DMS114 treated with DMSO at 0.1 percent for 48 hours (cell line): ENCODE results near the gene APBB1IP.
"Not testable (repeated sequence)": the region's sequence is repeated elsewhere in the genome, so short reads cannot be mapped to it uniquely, and the experiment has no call there.

Experiments
- DNase-seq: peaks from one replicate; lab custom pipeline; 2025; ENCODE audit not compliant: unreplicated experiment; lab: John Stamatoyannopoulos, UW

The APBB1IP gene

GRCh38 chr10:26441491-26442214, 3.5 kb downstream of the APBB1IP start:
- DNase-seq = no peak

GRCh38 chr10:26445411-26446031, 7.4 kb downstream of the APBB1IP start:
- DNase-seq = no peak

- DNase-seq = no peak
These were observed 8.1 kb downstream of the APBB1IP start for GRCh38 chr10:26446258-26446657.

GRCh38 chr10:26448292-26448691, 10.2 kb downstream of the APBB1IP start:
- DNase-seq = no peak

GRCh38 chr10:26448706-26449435, 10.7 kb downstream of the APBB1IP start:
- no peak for DNase-seq

GRCh38 chr10:26449726-26450125, 11.6 kb downstream of the APBB1IP start:
- DNase-seq = no peak

- DNase-seq = no peak
These were observed 13.8 kb downstream of the APBB1IP start for GRCh38 chr10:26451903-26452302.

GRCh38 chr10:26453850-26454249, 15.7 kb downstream of the APBB1IP start:
- DNase-seq = no peak

GRCh38 chr10:26454891-26455290, 16.8 kb downstream of the APBB1IP start:
- no peak for DNase-seq

- no peak for DNase-seq
These were observed 17.6 kb downstream of the APBB1IP start for GRCh38 chr10:26455567-26456315.

- no peak for DNase-seq
These were observed 18.9 kb downstream of the APBB1IP start for GRCh38 chr10:26457088-26457487.

- DNase-seq = no peak
These were observed 22.6 kb downstream of the APBB1IP start for GRCh38 chr10:26460736-26461135.

GRCh38 chr10:26463986-26464385, 25.8 kb downstream of the APBB1IP start:
- DNase-seq = no peak

GRCh38 chr10:26464632-26465280, 26.6 kb downstream of the APBB1IP start:
- DNase-seq = no peak

GRCh38 chr10:26466531-26466930, 28.4 kb downstream of the APBB1IP start:
- DNase-seq = not testable (repeated sequence)

GRCh38 chr10:26467639-26468038, 29.5 kb downstream of the APBB1IP start:
- DNase-seq = no peak

- DNase-seq = no peak
These were observed 30.1 kb downstream of the APBB1IP start for GRCh38 chr10:26468291-26468690.

- DNase-seq = no peak
These were observed 30.6 kb downstream of the APBB1IP start for GRCh38 chr10:26468700-26469099.

- DNase-seq = no peak
These were observed 34.3 kb downstream of the APBB1IP start for GRCh38 chr10:26472492-26472778.

- DNase-seq = no peak
These were observed 35.9 kb downstream of the APBB1IP start for GRCh38 chr10:26474026-26474425.

- not testable (repeated sequence) for DNase-seq
These were observed 36.7 kb downstream of the APBB1IP start for GRCh38 chr10:26474845-26475244.
